Liver (tissue), 9 donors: Measurements from ENCODE around the gene PSMB11. TPM values are rescaled to one million over a fixed set of nuclear protein-coding genes. Genes with fewer than 3 reads are reported as not detected.
"Not testable (repeated sequence)": the region's sequence is repeated elsewhere in the genome, so short reads cannot be mapped to it uniquely, and the experiment has no call there.

ENCODE experiments used
- DNase-seq: peaks from one replicate; pipeline ENCODE4 v3.0.0-alpha.2; 2017; ENCODE audit warnings: low spot score
- H3K27ac ChIP-seq, 2 donors: one replicate each; pipeline ENCODE4 v1.7.0; 2013; ENCODE audit warnings: inconsistent platforms in 2 of 2, low read length in 2 of 2, control low read depth in 1 of 2, low read depth in 1 of 2, mild to moderate bottlenecking in 1 of 2
- H3K27me3 ChIP-seq, 4 donors: one replicate each; pipeline versions ENCODE4 v1.6.1 to v1.7.0; 2013; ENCODE audit warnings: low read length in 3 of 4, inconsistent platforms in 1 of 4, mild to moderate bottlenecking in 1 of 4, moderate library complexity in 1 of 4; ENCODE audit not compliant: control insufficient read depth in 4 of 4, insufficient read depth in 4 of 4
- H3K36me3 ChIP-seq, 4 donors: one replicate each; pipeline versions ENCODE4 v1.6.1 to v1.7.0; 2013; ENCODE audit warnings: low read length in 3 of 4, mild to moderate bottlenecking in 3 of 4, low read depth in 1 of 4, moderate library complexity in 1 of 4; ENCODE audit not compliant: control insufficient read depth in 4 of 4, insufficient read depth in 3 of 4
- H3K4me1 ChIP-seq, 4 donors: one replicate each; pipeline versions ENCODE4 v1.6.1 to v1.7.0; 2013; ENCODE audit warnings: low read length in 3 of 4, mild to moderate bottlenecking in 3 of 4, moderate library complexity in 1 of 4; ENCODE audit not compliant: control insufficient read depth in 4 of 4, insufficient read depth in 4 of 4
- H3K4me3 ChIP-seq, 3 donors: one replicate each; pipeline versions ENCODE4 v1.6.1 to v1.7.0; 2013; ENCODE audit warnings: low read length in 3 of 3, control low read depth in 1 of 3, low read depth in 1 of 3, mild to moderate bottlenecking in 1 of 3
- H3K9ac ChIP-seq, 2 donors: one replicate each; pipeline ENCODE4 v1.7.0; 2013; ENCODE audit warnings: low read length in 2 of 2, mild to moderate bottlenecking in 2 of 2, moderate library complexity in 2 of 2, control low read depth in 1 of 2, low read depth in 1 of 2
- H3K9me3 ChIP-seq, 4 donors: one replicate each; pipeline versions ENCODE4 v1.6.1 to v1.7.0; 2013; ENCODE audit warnings: low read length in 3 of 4; ENCODE audit not compliant: control insufficient read depth in 4 of 4
- CTCF ChIP-seq: fragments of 150-350 bp; IDR thresholded peaks from 2 replicates; pipeline ENCODE4 v1.5.1; 2017; ENCODE audit warnings: improper control_type of control experiment, low read depth, low read length; ENCODE audit not compliant: missing input control
- EGR1 ChIP-seq, 2 donors: IDR thresholded peaks; 2 replicates each; pipeline ENCODE4 v1.6.1; 2016 to 2018; ENCODE audit warnings: antibody characterized with exemption in 2 of 2, low read depth in 2 of 2
- FOXA1 ChIP-seq: IDR thresholded peaks from 2 replicates; pipeline ENCODE4 v1.6.1; 2016; ENCODE audit warnings: antibody characterized with exemption
- FOXA2 ChIP-seq: IDR thresholded peaks from 2 replicates; pipeline ENCODE4 v1.6.1; 2016; ENCODE audit warnings: antibody characterized with exemption
- GABPA ChIP-seq, 2 donors: IDR thresholded peaks in 1 of 2; conservative IDR thresholded peaks in 1 of 2; 2 replicates each; pipeline ENCODE4 v1.6.1; 2016; ENCODE audit warnings: antibody characterized with exemption in 2 of 2, mild to moderate bottlenecking in 1 of 2, moderate library complexity in 1 of 2
- HNF4A ChIP-seq, 2 donors: conservative IDR thresholded peaks; 2 replicates each; pipeline ENCODE4 v1.6.1; 2016; ENCODE audit warnings: antibody characterized with exemption in 2 of 2, mild to moderate bottlenecking in 2 of 2
- HNF4G ChIP-seq: IDR thresholded peaks from 2 replicates; pipeline ENCODE4 v1.6.1; 2016; ENCODE audit warnings: antibody characterized with exemption
- JUND ChIP-seq, 2 donors: IDR thresholded peaks; 2 replicates each; pipeline ENCODE4 v1.6.1; 2016; ENCODE audit warnings: antibody characterized with exemption in 2 of 2
- MAX ChIP-seq: IDR thresholded peaks from 2 replicates; pipeline ENCODE4 v1.6.1; 2016; ENCODE audit warnings: antibody characterized with exemption
- NR2F2 ChIP-seq: IDR thresholded peaks from 2 replicates; pipeline ENCODE4 v1.6.1; 2016; ENCODE audit warnings: antibody characterized with exemption
- RAD21 ChIP-seq, 2 donors: IDR thresholded peaks; 2 replicates each; pipeline ENCODE4 v1.6.1; 2016; ENCODE audit warnings: antibody characterized with exemption in 2 of 2, mild to moderate bottlenecking in 2 of 2
- RXRA ChIP-seq, 2 donors: IDR thresholded peaks; 2 replicates each; pipeline ENCODE4 v1.6.1; 2017 to 2018; ENCODE audit warnings: antibody characterized with exemption in 2 of 2, mild to moderate bottlenecking in 1 of 2
- SP1 ChIP-seq: IDR thresholded peaks from 2 replicates; pipeline ENCODE4 v1.6.1; 2018; ENCODE audit warnings: antibody characterized with exemption, mild to moderate bottlenecking
- TAF1 ChIP-seq: conservative IDR thresholded peaks from 2 replicates; pipeline ENCODE4 v1.6.1; 2016; ENCODE audit warnings: antibody characterized with exemption, mild to moderate bottlenecking
- YY1 ChIP-seq: IDR thresholded peaks from 2 replicates; pipeline ENCODE4 v1.6.1; 2016; ENCODE audit warnings: antibody characterized with exemption, mild to moderate bottlenecking
- ZBTB33 ChIP-seq: IDR thresholded peaks from 2 replicates; pipeline ENCODE4 v1.6.1; 2016; ENCODE audit warnings: antibody characterized with exemption
- WGBS: extraction: QIAGEN DNeasy Blood & Tissue Kit; methylation state at CpG from one replicate; pipeline ENCODE4 v1.1.7; 2013; 5-methylcytosine and 5-hydroxymethylcytosine counted together
- polyA plus RNA-seq, 2 donors: library from polyadenylated mRNA; stranded (reverse) in 1 of 2; unstranded in 1 of 2; fragments of 200-250 nt in 1 of 2; fragments of >200 nt in 1 of 2; fragmentation: Nextera tagmentation in 1 of 2; extraction: Ambion mirVana in 1 of 2; gene quantifications; one replicate each; pipeline versions ENCODE4 v1.2.1 to v1.2.3, GENCODE V29; 2013 to 2015
- total RNA-seq, 2 donors: library from RNA; depleted of rRNA; stranded (reverse); fragments of >200 nt; gene quantifications; one replicate each; pipeline ENCODE4 v1.2.3, GENCODE V29; 2014
- TF ChIP-seq, protein P1 (sequence below): IDR thresholded peaks from 2 replicates; pipeline ENCODE4 v1.6.1; 2016; ENCODE audit warnings: antibody characterized with exemption, mild to moderate bottlenecking
- donor health status: healthy.
- donor health status: healthy.
- donor health status: healthy.
- donor health status: healthy.
- donor health status: healthy.

The PSMB11 gene
- total and polyA plus RNA-seq, 4 donors = not detected

- TF ChIP-seq CTCF (no peak), FOXA2 (no peak)
These were observed 39.4 kb upstream of the PSMB11 start (continued) for GRCh38 chr14:23002592-23002991.

GRCh38 chr14:23004274-23004673, 37.7 kb upstream of the PSMB11 start:
- H3K4me1 ChIP-seq = peaks cover 3 to 12% (median 4%) of the 10 kb centered on the region in 4 donors
- not testable (repeated sequence) for DNase-seq, H3K27ac ChIP-seq, H3K36me3 ChIP-seq, H3K9ac ChIP-seq, H3K9me3 ChIP-seq, H3K27me3 ChIP-seq, H3K4me3 ChIP-seq
- WGBS = 97% methylated on average over 4 of the region's 4 CpGs

- 80% methylated on average over 3 of the region's 3 CpGs for WGBS
- H3K27ac ChIP-seq = no peak overlapping the region
- DNase-seq = no peak
- peaks cover 5 to 14% (median 7%) of the 10 kb centered on the region in 4 donors for H3K4me1 ChIP-seq
- H3K36me3 ChIP-seq = no peaks in the 10 kb centered on the region
- no peaks in the 10 kb centered on the region for H3K9me3 ChIP-seq
- H3K27me3 ChIP-seq = no peaks in the 10 kb centered on the region
- no peak for TF ChIP-seq SP1
- TF ChIP-seq MAX = no peak
- no peak for TF ChIP-seq GABPA (IDR thresholded peaks at IDR 0.05 in 1 of 2, conservative IDR thresholded peaks at IDR 0.05 in 1 of 2)
- TF ChIP-seq YY1 = no peak
- TF ChIP-seq, protein P1, sequence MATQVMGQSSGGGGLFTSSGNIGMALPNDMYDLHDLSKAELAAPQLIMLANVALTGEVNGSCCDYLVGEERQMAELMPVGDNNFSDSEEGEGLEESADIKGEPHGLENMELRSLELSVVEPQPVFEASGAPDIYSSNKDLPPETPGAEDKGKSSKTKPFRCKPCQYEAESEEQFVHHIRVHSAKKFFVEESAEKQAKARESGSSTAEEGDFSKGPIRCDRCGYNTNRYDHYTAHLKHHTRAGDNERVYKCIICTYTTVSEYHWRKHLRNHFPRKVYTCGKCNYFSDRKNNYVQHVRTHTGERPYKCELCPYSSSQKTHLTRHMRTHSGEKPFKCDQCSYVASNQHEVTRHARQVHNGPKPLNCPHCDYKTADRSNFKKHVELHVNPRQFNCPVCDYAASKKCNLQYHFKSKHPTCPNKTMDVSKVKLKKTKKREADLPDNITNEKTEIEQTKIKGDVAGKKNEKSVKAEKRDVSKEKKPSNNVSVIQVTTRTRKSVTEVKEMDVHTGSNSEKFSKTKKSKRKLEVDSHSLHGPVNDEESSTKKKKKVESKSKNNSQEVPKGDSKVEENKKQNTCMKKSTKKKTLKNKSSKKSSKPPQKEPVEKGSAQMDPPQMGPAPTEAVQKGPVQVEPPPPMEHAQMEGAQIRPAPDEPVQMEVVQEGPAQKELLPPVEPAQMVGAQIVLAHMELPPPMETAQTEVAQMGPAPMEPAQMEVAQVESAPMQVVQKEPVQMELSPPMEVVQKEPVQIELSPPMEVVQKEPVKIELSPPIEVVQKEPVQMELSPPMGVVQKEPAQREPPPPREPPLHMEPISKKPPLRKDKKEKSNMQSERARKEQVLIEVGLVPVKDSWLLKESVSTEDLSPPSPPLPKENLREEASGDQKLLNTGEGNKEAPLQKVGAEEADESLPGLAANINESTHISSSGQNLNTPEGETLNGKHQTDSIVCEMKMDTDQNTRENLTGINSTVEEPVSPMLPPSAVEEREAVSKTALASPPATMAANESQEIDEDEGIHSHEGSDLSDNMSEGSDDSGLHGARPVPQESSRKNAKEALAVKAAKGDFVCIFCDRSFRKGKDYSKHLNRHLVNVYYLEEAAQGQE = no peak
- no peak for TF ChIP-seq FOXA1
- TF ChIP-seq TAF1 = no peak
- TF ChIP-seq JUND (IDR thresholded peaks at IDR 0.05) = no peak
- TF ChIP-seq CTCF = no peak
- TF ChIP-seq RAD21 (IDR thresholded peaks at IDR 0.05) = no peak
- no peak for TF ChIP-seq ZBTB33
- TF ChIP-seq EGR1 (IDR thresholded peaks at IDR 0.05; ENCODE audit: low read depth in 2 of 2) = no peak
- no peak for TF ChIP-seq HNF4A (conservative IDR thresholded peaks at IDR 0.05)
- TF ChIP-seq NR2F2 = no peak
- TF ChIP-seq RXRA (IDR thresholded peaks at IDR 0.05) = no peak
- no peak for TF ChIP-seq HNF4G
- H3K9ac ChIP-seq = no peak overlapping the region
- peak overlapping the region in 1 of 3 donors; percentile 68 for H3K4me3 ChIP-seq
These were observed 36.4 kb upstream of the PSMB11 start for GRCh38 chr14:23005451-23006187.
